ENCODE results near the gene CFAP54.

DNA sequence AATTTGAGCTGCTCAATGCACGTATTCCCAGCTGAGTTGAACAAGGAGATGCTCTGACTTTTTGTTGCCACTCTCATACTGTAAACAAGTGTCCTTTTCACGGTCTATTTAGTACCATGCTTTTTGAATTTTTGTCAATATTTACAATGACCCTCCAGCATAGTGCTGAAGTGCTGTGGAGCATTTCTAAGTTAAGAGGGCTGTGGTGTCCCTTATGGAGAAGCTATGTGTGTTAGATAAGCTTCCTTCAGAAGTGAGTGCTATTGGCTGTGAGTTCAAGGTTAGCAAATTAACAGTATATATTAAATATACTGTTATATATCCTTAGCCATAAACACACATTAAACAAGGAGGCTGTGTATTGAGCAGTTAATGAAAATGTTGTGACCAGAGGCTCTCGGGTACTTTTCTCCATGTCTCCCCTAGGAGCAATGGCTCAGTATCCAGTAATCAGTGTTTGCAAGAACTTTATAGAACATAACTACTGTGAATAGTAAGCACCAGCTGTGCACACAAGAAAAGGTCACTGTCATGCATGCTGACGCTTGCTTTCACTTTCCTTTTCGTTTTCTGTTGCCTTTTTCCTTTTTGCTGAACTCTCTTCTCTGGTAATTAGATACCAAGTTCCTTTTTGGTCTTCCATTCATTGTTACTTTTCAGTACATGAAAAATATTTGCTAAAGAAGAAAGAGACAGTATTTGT is 230.4 kb downstream of the CFAP54 start:
- TF ChIP-seq CTCF (conservative IDR thresholded peaks at IDR 0.05 in 1 of 2, IDR thresholded peaks at IDR 0.05 in 1 of 2; ENCODE audit: low read depth in 1 of 2, low read length in 2 of 2) (no peak), EZH2 (IDR thresholded peaks at IDR 0.05; ENCODE audit: low read length, missing control alignments) (no peak)

All from fibroblast of lung (primary cell).